DND-41 (cell line): Measurements from ENCODE around the gene STX12.

Experiments
- ATAC-seq: fragments of 200-7000 bp; cut with Tn5 transposase; 3 replicates; pipeline ENCODE4 v1.9.1; 2021; ENCODE audit warnings: low read depth; ENCODE audit not compliant: insufficient read depth
- DNase-seq: peaks from one replicate; pipeline ENCODE4 v3.0.0-alpha.2; 2020
- H2AFZ ChIP-seq: 2 replicates; pipeline ENCODE4 v1.6.0; 2012; ENCODE audit warnings: low read depth, low read length
- H3K27ac ChIP-seq: 2 replicates; pipeline ENCODE4 v1.5.1; 2012; ENCODE audit warnings: low read length, inconsistent platforms
- H3K27me3 ChIP-seq: fragments of 200-600 bp; sonication (generic); 2 replicates; pipeline ENCODE4 v1.6.0; 2012; ENCODE audit warnings: low read length, mild to moderate bottlenecking, inconsistent platforms; ENCODE audit not compliant: insufficient read depth, poor library complexity
- H3K36me3 ChIP-seq: 2 replicates; pipeline ENCODE4 v1.5.1; 2012; ENCODE audit warnings: low read length, inconsistent platforms; ENCODE audit not compliant: insufficient read depth
- H3K4me1 ChIP-seq: 2 replicates; pipeline ENCODE4 v1.5.1; 2012; ENCODE audit warnings: mild to moderate bottlenecking, low read length; ENCODE audit not compliant: insufficient read depth
- H3K4me2 ChIP-seq: 2 replicates; pipeline ENCODE4 v1.6.0; 2012; ENCODE audit warnings: mild to moderate bottlenecking, moderate library complexity, low read length, inconsistent platforms; ENCODE audit not compliant: insufficient read depth
- H3K4me3 ChIP-seq, 2 experiments: fragments of 200-600 bp in 1 of 2; shearing (Covaris generic) in 1 of 2; 2 replicates each; pipeline ENCODE4 v1.5.1; 2012 to 2016; ENCODE audit warnings: inconsistent platforms in 2 of 2, low read length in 2 of 2, mild to moderate bottlenecking in 2 of 2, low read depth in 1 of 2, moderate library complexity in 1 of 2
- H3K79me2 ChIP-seq: 2 replicates; pipeline ENCODE4 v1.6.0; 2012; ENCODE audit warnings: low read length, inconsistent platforms; ENCODE audit not compliant: insufficient read depth
- H3K9ac ChIP-seq: 2 replicates; pipeline ENCODE4 v1.6.0; 2012; ENCODE audit warnings: low read depth, mild to moderate bottlenecking, inconsistent platforms, low read length, moderate library complexity
- H3K9me3 ChIP-seq: 2 replicates; pipeline ENCODE4 v1.5.1; 2012; ENCODE audit warnings: low read length, moderate library complexity, mild to moderate bottlenecking, inconsistent platforms; ENCODE audit not compliant: insufficient read depth, severe bottlenecking
- H4K20me1 ChIP-seq: 2 replicates; pipeline ENCODE4 v1.6.0; 2012; ENCODE audit warnings: low read length; ENCODE audit not compliant: insufficient read depth
- CTCF ChIP-seq: IDR thresholded peaks from 2 replicates; pipeline ENCODE4 v1.5.1; 2012; ENCODE audit warnings: borderline replicate concordance, low read length, moderate library complexity, mild to moderate bottlenecking; ENCODE audit not compliant: poor library complexity, severe bottlenecking; ENCODE audit errors: extremely low read depth
- EZH2 ChIP-seq: IDR thresholded peaks from 3 replicates; pipeline ENCODE4 v1.6.1; 2012; ENCODE audit warnings: borderline replicate concordance, low read depth, mild to moderate bottlenecking, moderate library complexity, low read length, inconsistent platforms; ENCODE audit not compliant: severe bottlenecking

The STX12 gene

GRCh38 chr1:27833470-27833869 is 60.5 kb downstream of the STX12 start:
- H3K36me3 ChIP-seq, result peaks cover 47% of the 10 kb centered on the region
- H3K4me2 ChIP-seq, result peak overlapping the region; percentile 97; the same call in 1 of the 2 replicates
- H3K79me2 ChIP-seq, result peaks cover 76% of the 10 kb centered on the region

GRCh38 chr1:27835046-27835445 is 62.0 kb downstream of the STX12 start:
- Histone ChIP-seq H3K9ac (no peak overlapping the region), H3K27me3 (no peaks in the 10 kb centered on the region), H3K9me3 (no peaks in the 10 kb centered on the region), H3K4me1 (peaks cover 35% of the 10 kb centered on the region), H3K79me2 (peaks cover 92% of the 10 kb centered on the region), H3K4me3 (no peak overlapping the region), H4K20me1 (peaks cover 24% of the 10 kb centered on the region; the same call in 1 of the 2 replicates), H3K4me2 (no peak overlapping the region), H2AFZ (no peak overlapping the region), H3K36me3 (peaks cover 61% of the 10 kb centered on the region), H3K27ac (no peak overlapping the region)
- ATAC-seq, result no peak
- TF ChIP-seq EZH2, result no peak
- TF ChIP-seq CTCF, result no peak
- no peak for DNase-seq

More at GRCh38 chr1:27833470-27833869, 60.5 kb downstream of the STX12 start:
- peaks cover 20% of the 10 kb centered on the region; the same call in 1 of the 2 replicates for H4K20me1 ChIP-seq
- peaks cover 40% of the 10 kb centered on the region for H3K4me1 ChIP-seq
- no peak for DNase-seq
- H3K27me3 ChIP-seq, result no peaks in the 10 kb centered on the region
- no peaks in the 10 kb centered on the region for H3K9me3 ChIP-seq
- no peak overlapping the region for H3K27ac ChIP-seq
- no peak for TF ChIP-seq EZH2
- no peak for TF ChIP-seq CTCF
- H3K4me3 ChIP-seq, result no peak overlapping the region
- no peak overlapping the region for H2AFZ ChIP-seq
- H3K9ac ChIP-seq, result no peak overlapping the region
- no peak for ATAC-seq

GRCh38 chr1:27835501-27835900 is 62.5 kb downstream of the STX12 start:
- Histone ChIP-seq H3K4me2 (no peak overlapping the region), H3K36me3 (peaks cover 66% of the 10 kb centered on the region), H3K9me3 (no peaks in the 10 kb centered on the region), H4K20me1 (peaks cover 29% of the 10 kb centered on the region; the same call in 1 of the 2 replicates), H2AFZ (no peak overlapping the region), H3K27ac (no peak overlapping the region), H3K9ac (no peak overlapping the region), H3K4me1 (peaks cover 33% of the 10 kb centered on the region), H3K27me3 (no peaks in the 10 kb centered on the region), H3K79me2 (peaks cover 94% of the 10 kb centered on the region), H3K4me3 (no peak overlapping the region)
- DNase-seq (no peak), ATAC-seq (no peak)
- TF ChIP-seq EZH2 (no peak), CTCF (no peak)

GRCh38 chr1:27849951-27850350 is 76.9 kb downstream of the STX12 start:
- Histone ChIP-seq H3K4me1 (no peaks in the 10 kb centered on the region), H3K27ac (no peak overlapping the region), H3K79me2 (no peaks in the 10 kb centered on the region), H3K9ac (no peak overlapping the region), H3K4me3 (no peak overlapping the region), H3K9me3 (peaks cover 7% of the 10 kb centered on the region), H3K36me3 (peaks cover 60% of the 10 kb centered on the region), H2AFZ (no peak overlapping the region), H3K27me3 (no peaks in the 10 kb centered on the region), H3K4me2 (no peak overlapping the region), H4K20me1 (no peaks in the 10 kb centered on the region)
- DNase-seq (no peak), ATAC-seq (no peak)
- TF ChIP-seq CTCF (no peak), EZH2 (no peak)
